HepG2 (cell line): ENCODE data around the gene ADAM15. TPM values are rescaled to one million over a fixed set of nuclear protein-coding genes. Genes with fewer than 3 reads are reported as not detected.

ENCODE experiments used
- ARNT2 ChIP-seq: sonication (generic); formaldehyde crosslinking; IDR thresholded peaks from 2 replicates; pipeline ENCODE4 v1.8.0; 2022; ENCODE audit warnings: mild to moderate bottlenecking, low read depth, missing genetic modification reagents, moderate library complexity
- ATF4 ChIP-seq, 2 experiments: fragments of 450-650 bp in 1 of 2; sonication (generic) in 1 of 2; formaldehyde crosslinking; IDR thresholded peaks; 2 replicates each; pipeline versions ENCODE4 v1.5.0 to v1.8.0; 2020 to 2022; ENCODE audit warnings: mild to moderate bottlenecking in 1 of 2, missing genetic modification reagents in 1 of 2
- EEA1 ChIP-seq: sonication (generic); formaldehyde crosslinking; IDR thresholded peaks from 2 replicates; pipeline ENCODE4 v1.5.1; 2020; ENCODE audit warnings: mild to moderate bottlenecking, missing genetic modification reagents, borderline replicate concordance
- GATAD2A ChIP-seq: IDR thresholded peaks from 2 replicates; pipeline ENCODE4 v1.6.1; 2016
- GLI4 ChIP-seq: sonication (generic); formaldehyde crosslinking; IDR thresholded peaks from 2 replicates; pipeline ENCODE4 v1.5.1; 2020; ENCODE audit warnings: missing genetic modification reagents, mild to moderate bottlenecking, moderate library complexity, borderline replicate concordance
- GPN1 ChIP-seq: sonication (generic); formaldehyde crosslinking; IDR thresholded peaks from 2 replicates; pipeline ENCODE4 v1.5.1; 2020; ENCODE audit warnings: missing genetic modification reagents, borderline replicate concordance
- HES4 ChIP-seq: sonication (generic); formaldehyde crosslinking; IDR thresholded peaks from 2 replicates; pipeline ENCODE4 v1.9.0; 2021; ENCODE audit warnings: mild to moderate bottlenecking, missing genetic modification reagents, borderline replicate concordance
- HNRNPL ChIP-seq: fragments of 200-400 bp; formaldehyde crosslinking; IDR thresholded peaks from 2 replicates; pipeline ENCODE4 v1.6.1; 2017; ENCODE audit warnings: mild to moderate bottlenecking, low read depth, low read length
- ISL2 ChIP-seq: sonication (generic); formaldehyde crosslinking; IDR thresholded peaks from 2 replicates; pipeline ENCODE4 v1.5.0; 2020; ENCODE audit warnings: missing genetic modification reagents
- KDM1A ChIP-seq: IDR thresholded peaks from 2 replicates; pipeline ENCODE4 v1.6.1; 2016; ENCODE audit warnings: missing compliant biosample characterization
- MLXIP ChIP-seq: sonication (generic); formaldehyde crosslinking; IDR thresholded peaks from 2 replicates; pipeline ENCODE4 v1.9.0; 2021; ENCODE audit warnings: missing genetic modification reagents, borderline replicate concordance
- MTERF4 ChIP-seq: sonication (generic); formaldehyde crosslinking; IDR thresholded peaks from 2 replicates; pipeline ENCODE4 v1.8.0; 2023; ENCODE audit warnings: mild to moderate bottlenecking, missing genetic modification reagents
- NR2F2 ChIP-seq: IDR thresholded peaks from 2 replicates; pipeline ENCODE4 v1.6.1; 2012; ENCODE audit warnings: low read depth, inconsistent platforms, borderline replicate concordance
- PRDM4 ChIP-seq: sonication (generic); formaldehyde crosslinking; IDR thresholded peaks from 2 replicates; pipeline ENCODE4 v1.9.0; 2021; ENCODE audit warnings: missing genetic modification reagents, borderline replicate concordance
- SAP130 ChIP-seq: IDR thresholded peaks from 2 replicates; pipeline ENCODE4 v1.6.1; 2016; ENCODE audit warnings: low read depth
- ZNF232 ChIP-seq: sonication (generic); formaldehyde crosslinking; IDR thresholded peaks from 2 replicates; pipeline ENCODE4 v1.4.0; 2020; ENCODE audit warnings: missing genetic modification reagents, borderline replicate concordance
- ZNF530 ChIP-seq: sonication (generic); formaldehyde crosslinking; IDR thresholded peaks from 2 replicates; pipeline ENCODE4 v1.5.0; 2020; ENCODE audit warnings: low read depth, mild to moderate bottlenecking, missing genetic modification reagents
- ZNF652 ChIP-seq: IDR thresholded peaks from 2 replicates; pipeline ENCODE4 v1.6.1; 2016; ENCODE audit warnings: low read depth, borderline replicate concordance
- ZSCAN12 ChIP-seq: sonication (generic); formaldehyde crosslinking; IDR thresholded peaks from 2 replicates; pipeline ENCODE4 v1.9.0; 2021; ENCODE audit warnings: mild to moderate bottlenecking, missing genetic modification reagents
- polyA plus RNA-seq, 8 experiments: library from polyadenylated mRNA; depleted of rRNA in 3 of 8; stranded (reverse) in 7 of 8; unstranded in 1 of 8; fragments of >200 nt; fragmentation: Illumina TruSeq in 4 of 8; extraction: Trizol in 4 of 8; gene quantifications; 2 replicates each; pipeline versions ENCODE4 v1.2.1 to v1.2.3, GENCODE V29; 2011 to 2016; ENCODE audit warnings: low read depth in 4 of 8, missing spikeins in 1 of 8, mixed read lengths in 1 of 8; ENCODE audit not compliant: insufficient read depth in 1 of 8
- total RNA-seq, 5 experiments: library from RNA; depleted of rRNA; stranded (reverse); fragments of >200 nt; fragmentation: Illumina TruSeq; extraction: Trizol; gene quantifications; 2 replicates each; pipeline ENCODE4 v1.2.3, GENCODE V29; 2016; ENCODE audit warnings: low read depth in 1 of 5

The ADAM15 gene
- total and polyA plus RNA-seq, 2 of the 13 experiments (the other 11 are each of a cell fraction or from before 2014, with no cell fraction given): 17.9 to 25.6 TPM

GRCh38 chr1:155004352-155005075 is 46.6 kb upstream of the ADAM15 start (continued):
- no peak for TF ChIP-seq ZNF232 (CRISPR knock-in tag)
- no peak for TF ChIP-seq ZNF530 (CRISPR knock-in tag)
- no peak for TF ChIP-seq EEA1 (CRISPR knock-in tag)
- TF ChIP-seq ZSCAN12 (CRISPR knock-in tag): no peak
- no peak for TF ChIP-seq ARNT2 (CRISPR knock-in tag)
- no peak for TF ChIP-seq NR2F2
- peak; percentile 82 for TF ChIP-seq HNRNPL
- TF ChIP-seq GLI4 (CRISPR knock-in tag): no peak
- TF ChIP-seq MTERF4 (CRISPR knock-in tag): no peak
- TF ChIP-seq SAP130 (CRISPR knock-in tag): no peak
- TF ChIP-seq PRDM4: no peak
- peak in 1 of 2 experiments; percentile 83; a peak in 2 of 4 replicates for TF ChIP-seq ATF4 (CRISPR knock-in tag; IDR thresholded peaks at IDR 0.05)
- peak; percentile 83 for TF ChIP-seq ZNF652 (CRISPR knock-in tag)
- no peak for TF ChIP-seq ISL2 (CRISPR knock-in tag)
- TF ChIP-seq KDM1A: no peak
- TF ChIP-seq GATAD2A (CRISPR knock-in tag): no peak
- TF ChIP-seq GPN1 (CRISPR knock-in tag): no peak
- TF ChIP-seq MLXIP: no peak
- 0 out of 2 replicates have a peak, but pooled peaks have one; percentile 28 for TF ChIP-seq HES4 (CRISPR knock-in tag)
